Left ventricle myocardium superior (tissue), 1 donor: Measurements from ENCODE around the gene LRRC42. TPM values are rescaled to one million over a fixed set of nuclear protein-coding genes. Genes with fewer than 3 reads are reported as not detected.

Experiments
- total RNA-seq: library from RNA; stranded (reverse); fragmentation: NEBNext Ultra II Directional; extraction: Animal tissue kit (Norgen Biotek cat#: 25700); gene quantifications from one replicate; pipeline ENCODE4 v1.2.1, GENCODE V29; 2021
- donor health status: DM: no; HTN: yes; CAD: no; lungs with severe emphysema.

Gene LRRC42
- total RNA-seq, 1 donor from 2014 or later: 13.2 TPM

Other genes starting within 250 kb of the LRRC42 start
- not detected for gene GLIS1, start 207.2 kb upstream of the LRRC42 start, total RNA-seq
- 6.7 TPM for gene NDC1, start 108.1 kb upstream of the LRRC42 start, total RNA-seq
- 12.5 TPM for gene YIPF1, start 56.6 kb upstream of the LRRC42 start, total RNA-seq
- gene DIO1, start 52.2 kb upstream of the LRRC42 start, total RNA-seq: not detected
- gene IFT25, start 651 bp upstream of the LRRC42 start, total RNA-seq: 8.8 TPM
- not detected for gene LDLRAD1, start 71.8 kb downstream of the LRRC42 start, total RNA-seq
- gene TMEM59, start 106.9 kb downstream of the LRRC42 start, total RNA-seq: 318 TPM
- gene TCEANC2, start 107.3 kb downstream of the LRRC42 start, total RNA-seq: 4.7 TPM
- not detected for gene CDCP2, start 206.7 kb downstream of the LRRC42 start, total RNA-seq